Measurements from ENCODE around the gene RAB8B.

- TF ChIP-seq CTCF (IDR thresholded peaks at IDR 0.05) = no peak
- no peak for TF ChIP-seq EP300 (IDR thresholded peaks at IDR 0.05)
- no peak for TF ChIP-seq POLR2AphosphoS5 (IDR thresholded peaks at IDR 0.05)
- TF ChIP-seq POLR2A (IDR thresholded peaks at IDR 0.05) = no peak
Measured at GRCh38 chr15:63163217-63163616, 26.2 kb upstream of the RAB8B start.
